ENCODE results near the gene IGSF21. TPM values are rescaled to one million over a fixed set of nuclear protein-coding genes. Genes with fewer than 3 reads are reported as not detected.

The IGSF21 gene
- total and polyA plus RNA-seq, 7 experiments from 2014 or later = not detected

GRCh38 chr1:18244762-18245161 lies 137.2 kb downstream of the IGSF21 start:
- Mint-ChIP-seq H3K27me3 (peaks cover 0 to 29% (median 19%) of the 10 kb centered on the region in 5 donors), H3K27ac (no peak overlapping the region), H3K4me1 (no peaks in the 10 kb centered on the region), H3K4me3 (no peak overlapping the region), H3K9me3 (peaks cover 0 to 2% (median 0%) of the 10 kb centered on the region in 11 donors), H3K36me3 (no peaks in the 10 kb centered on the region)
- DNase-seq (no peak), ATAC-seq (no peak)
- Histone ChIP-seq H3K27me3 (ENCODE audit: control insufficient read depth in 2 of 2, insufficient read depth in 2 of 2, low read length in 2 of 2) (no peaks in the 10 kb centered on the region), H3K9me3 (ENCODE audit: control insufficient read depth in 2 of 3, low read length in 3 of 3) (no peaks in the 10 kb centered on the region), H3K36me3 (ENCODE audit: control insufficient read depth in 2 of 3, insufficient read depth in 3 of 3, low read length in 3 of 3) (no peaks in the 10 kb centered on the region), H3K4me1 (ENCODE audit: control insufficient read depth in 2 of 2, insufficient read depth in 2 of 2, low read length in 2 of 2) (no peaks in the 10 kb centered on the region), H3K27ac (ENCODE audit: low read depth, low read length) (no peak overlapping the region), H3K4me3 (ENCODE audit: low read length) (no peak overlapping the region)
- ChIA-PET CTCF (no interaction called here), POLR2A (no interaction called here)
- intact Hi-C loops (cut with micrococcal nuclease) = no loop called here

GRCh38 chr1:18245647-18246046 lies 138.0 kb downstream of the IGSF21 start:
- Histone ChIP-seq H3K36me3 (ENCODE audit: control insufficient read depth in 2 of 3, insufficient read depth in 3 of 3, low read length in 3 of 3) (no peaks in the 10 kb centered on the region), H3K27ac (ENCODE audit: low read depth, low read length) (no peak overlapping the region), H3K27me3 (ENCODE audit: control insufficient read depth in 2 of 2, insufficient read depth in 2 of 2, low read length in 2 of 2) (no peaks in the 10 kb centered on the region), H3K4me1 (ENCODE audit: control insufficient read depth in 2 of 2, insufficient read depth in 2 of 2, low read length in 2 of 2) (no peaks in the 10 kb centered on the region), H3K4me3 (ENCODE audit: low read length) (no peak overlapping the region), H3K9me3 (ENCODE audit: control insufficient read depth in 2 of 3, low read length in 3 of 3) (no peaks in the 10 kb centered on the region)
- intact Hi-C loops (cut with micrococcal nuclease) = no loop called here
- H3K4me1 Mint-ChIP-seq = no peaks in the 10 kb centered on the region
- ChIA-PET CTCF (no interaction called here), POLR2A (interaction anchor here (0.6 kb wide), 1 partner anchor 1887 kb away, joined by 3 read pairs; no protein-coding TSS in a partner anchor)
- ATAC-seq = no peak
- H3K36me3 Mint-ChIP-seq = peaks cover 0 to under 1% (median 0%) of the 10 kb centered on the region in 5 donors
- DNase-seq = no peak
- no peak overlapping the region for H3K27ac Mint-ChIP-seq
- H3K27me3 Mint-ChIP-seq = peaks cover 0 to 24% (median 18%) of the 10 kb centered on the region in 5 donors
- H3K4me3 Mint-ChIP-seq = no peak overlapping the region
- H3K9me3 Mint-ChIP-seq = peaks cover 0 to 3% (median 2%) of the 10 kb centered on the region in 11 donors

GRCh38 chr1:18246543-18246942 lies 138.9 kb downstream of the IGSF21 start:
- H3K27ac ChIP-seq (ENCODE audit: low read depth, low read length) = no peak overlapping the region
- H3K27me3 Mint-ChIP-seq = peaks cover 0 to 31% (median 18%) of the 10 kb centered on the region in 5 donors
- ChIA-PET CTCF (no interaction called here), POLR2A (interaction anchor here (0.5 kb wide), 1 partner anchor 1892 kb away, joined by 3 read pairs; no protein-coding TSS in a partner anchor)
- intact Hi-C loops (cut with micrococcal nuclease) = no loop called here
- ATAC-seq = no peak
- H3K36me3 ChIP-seq (ENCODE audit: control insufficient read depth in 2 of 3, insufficient read depth in 3 of 3, low read length in 3 of 3) = no peaks in the 10 kb centered on the region
- H3K4me3 Mint-ChIP-seq = no peak overlapping the region
- peaks cover 0 to 12% (median 9%) of the 10 kb centered on the region in 11 donors for H3K9me3 Mint-ChIP-seq
- no peaks in the 10 kb centered on the region for H3K4me1 Mint-ChIP-seq
- no peak for DNase-seq
- no peaks in the 10 kb centered on the region for H3K4me1 ChIP-seq (ENCODE audit: control insufficient read depth in 2 of 2, insufficient read depth in 2 of 2, low read length in 2 of 2)
- H3K9me3 ChIP-seq (ENCODE audit: control insufficient read depth in 2 of 3, low read length in 3 of 3) = no peaks in the 10 kb centered on the region
- peaks cover 0 to 5% (median 0%) of the 10 kb centered on the region in 5 donors for H3K36me3 Mint-ChIP-seq
- H3K27ac Mint-ChIP-seq = no peak overlapping the region
- no peak overlapping the region for H3K4me3 ChIP-seq (ENCODE audit: low read length)
- H3K27me3 ChIP-seq (ENCODE audit: control insufficient read depth in 2 of 2, insufficient read depth in 2 of 2, low read length in 2 of 2) = no peaks in the 10 kb centered on the region

- POLR2A ChIA-PET = no interaction called here
Observed at GRCh38 chr1:18247151-18247550, 139.6 kb downstream of the IGSF21 start.

GRCh38 chr1:18249631-18250030 lies 142.0 kb downstream of the IGSF21 start:
- Histone ChIP-seq H3K4me3 (ENCODE audit: low read length) (no peak overlapping the region), H3K4me1 (ENCODE audit: control insufficient read depth in 2 of 2, insufficient read depth in 2 of 2, low read length in 2 of 2) (no peaks in the 10 kb centered on the region), H3K9me3 (ENCODE audit: control insufficient read depth in 2 of 3, low read length in 3 of 3) (no peaks in the 10 kb centered on the region), H3K36me3 (ENCODE audit: control insufficient read depth in 2 of 3, insufficient read depth in 3 of 3, low read length in 3 of 3) (no peaks in the 10 kb centered on the region), H3K27ac (ENCODE audit: low read depth, low read length) (no peak overlapping the region), H3K27me3 (ENCODE audit: control insufficient read depth in 2 of 2, insufficient read depth in 2 of 2, low read length in 2 of 2) (no peaks in the 10 kb centered on the region)
- intact Hi-C loops (cut with micrococcal nuclease) = no loop called here
- CTCF ChIA-PET = no interaction called here
- Mint-ChIP-seq H3K4me1 (no peaks in the 10 kb centered on the region), H3K4me3 (no peak overlapping the region), H3K9me3 (peaks cover 0 to 14% (median 11%) of the 10 kb centered on the region in 11 donors), H3K27ac (no peak overlapping the region), H3K36me3 (peaks cover 0 to 5% (median 0%) of the 10 kb centered on the region in 5 donors), H3K27me3 (peaks cover 0 to 35% (median 7%) of the 10 kb centered on the region in 5 donors)
- POLR2A ChIA-PET = no interaction called here
- ATAC-seq (no peak), DNase-seq (no peak)

More at GRCh38 chr1:18247151-18247550, 139.6 kb downstream of the IGSF21 start:
- no peaks in the 10 kb centered on the region for H3K36me3 ChIP-seq (ENCODE audit: control insufficient read depth in 2 of 3, insufficient read depth in 3 of 3, low read length in 3 of 3)
- Mint-ChIP-seq H3K4me3 (no peak overlapping the region), H3K4me1 (no peaks in the 10 kb centered on the region), H3K36me3 (peaks cover 0 to 5% (median 0%) of the 10 kb centered on the region in 5 donors), H3K27ac (no peak overlapping the region), H3K9me3 (peaks cover 0 to 14% (median 11%) of the 10 kb centered on the region in 11 donors), H3K27me3 (peaks cover 0 to 32% (median 18%) of the 10 kb centered on the region in 5 donors)
- no peaks in the 10 kb centered on the region for H3K9me3 ChIP-seq (ENCODE audit: control insufficient read depth in 2 of 3, low read length in 3 of 3)
- DNase-seq (no peak), ATAC-seq (no peak)
- intact Hi-C loops (cut with micrococcal nuclease) = no loop called here
- CTCF ChIA-PET = no interaction called here
- H3K4me3 ChIP-seq (ENCODE audit: low read length) = no peak overlapping the region
- H3K27me3 ChIP-seq (ENCODE audit: control insufficient read depth in 2 of 2, insufficient read depth in 2 of 2, low read length in 2 of 2) = no peaks in the 10 kb centered on the region
- no peaks in the 10 kb centered on the region for H3K4me1 ChIP-seq (ENCODE audit: control insufficient read depth in 2 of 2, insufficient read depth in 2 of 2, low read length in 2 of 2)
- H3K27ac ChIP-seq (ENCODE audit: low read depth, low read length) = no peak overlapping the region

- Mint-ChIP-seq H3K36me3 (peaks cover 0 to 10% (median 0%) of the 10 kb centered on the region in 5 donors), H3K27me3 (peaks cover 0 to 54% (median 19%) of the 10 kb centered on the region in 5 donors), H3K4me3 (no peak overlapping the region), H3K27ac (no peak overlapping the region), H3K4me1 (no peaks in the 10 kb centered on the region), H3K9me3 (peaks cover 0 to 21% (median 15%) of the 10 kb centered on the region in 11 donors)
- no peak overlapping the region for H3K27ac ChIP-seq (ENCODE audit: low read depth, low read length)
- H3K4me1 ChIP-seq (ENCODE audit: control insufficient read depth in 2 of 2, insufficient read depth in 2 of 2, low read length in 2 of 2) = no peaks in the 10 kb centered on the region
- ChIA-PET POLR2A (no interaction called here), CTCF (no interaction called here)
- ATAC-seq (no peak), DNase-seq (no peak)
- intact Hi-C loops (cut with micrococcal nuclease) = no loop called here
- H3K27me3 ChIP-seq (ENCODE audit: control insufficient read depth in 2 of 2, insufficient read depth in 2 of 2, low read length in 2 of 2) = no peaks in the 10 kb centered on the region
- H3K36me3 ChIP-seq (ENCODE audit: control insufficient read depth in 2 of 3, insufficient read depth in 3 of 3, low read length in 3 of 3) = no peaks in the 10 kb centered on the region
- H3K9me3 ChIP-seq (ENCODE audit: control insufficient read depth in 2 of 3, low read length in 3 of 3) = no peaks in the 10 kb centered on the region
- no peak overlapping the region for H3K4me3 ChIP-seq (ENCODE audit: low read length)
Observed at GRCh38 chr1:18253093-18253492, 145.5 kb downstream of the IGSF21 start.
